ENCODE measurements around the gene SLAMF8. TPM values are rescaled to one million over a fixed set of nuclear protein-coding genes. Genes with fewer than 3 reads are reported as not detected.

The SLAMF8 gene
- total and polyA plus RNA-seq, 2 of the 8 experiments (the other 6 are each of a cell fraction or from before 2014, with no cell fraction given), result not detected

DNA sequence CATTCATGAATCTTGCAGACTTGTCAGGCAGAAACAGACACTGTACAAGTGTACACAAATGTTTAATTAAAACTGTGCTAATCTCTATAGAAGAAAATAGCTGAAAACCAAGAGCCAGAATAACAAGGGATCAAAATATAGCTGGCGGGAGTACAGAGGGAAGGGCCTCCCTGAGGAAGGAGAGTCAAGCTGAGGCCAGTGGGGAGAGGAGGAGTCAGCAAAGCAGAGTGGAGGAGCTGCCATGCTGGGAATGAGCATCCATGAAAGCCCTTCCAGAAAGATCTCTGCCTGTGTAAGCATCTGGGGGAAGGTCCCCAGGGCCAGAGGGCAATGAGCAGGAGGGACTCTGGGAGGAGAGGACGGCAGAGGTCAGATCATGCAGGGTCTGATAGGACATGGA lies 15.1 kb downstream of the SLAMF8 start (continued):
- TF ChIP-seq FOSL1 (IDR thresholded peaks at IDR 0.05; ENCODE audit: insufficient read depth, low read depth, low read length) (no peak), BCL11A (IDR thresholded peaks at IDR 0.05; ENCODE audit: low read depth in 2 of 2, low read length in 2 of 2) (no peak), PHF8 (conservative IDR thresholded peaks at IDR 0.05; ENCODE audit: low read depth, low read length) (no peak), CTBP2 (IDR thresholded peaks at IDR 0.05; ENCODE audit: borderline replicate concordance, insufficient read depth, insufficient read length, low read length) (no peak), TCF12 (IDR thresholded peaks at IDR 0.05; ENCODE audit: low read depth, low read length) (no peak), BACH1 (IDR thresholded peaks at IDR 0.05; ENCODE audit: low read length) (no peak), EGR1 (IDR thresholded peaks at IDR 0.05; ENCODE audit: borderline replicate concordance, low read depth, low read length) (no peak), POLR2A (IDR thresholded peaks at IDR 0.05; ENCODE audit: control extremely low read depth in 1 of 2, low read depth in 2 of 2, low read length in 2 of 2) (no peak), TBP (IDR thresholded peaks at IDR 0.05; ENCODE audit: low read depth, low read length) (no peak)
